Fibroblast of the aortic adventitia (primary cell): ENCODE data around the gene ARHGAP15. TPM values are rescaled to one million over a fixed set of nuclear protein-coding genes. Genes with fewer than 3 reads are reported as not detected.

ENCODE experiments used
- DNase-seq: peaks from one replicate; pipeline ENCODE4 v3.0.0-alpha.2; 2010; ENCODE audit warnings: low read depth
- H3K4me3 ChIP-seq: 2 replicates; pipeline ENCODE4 v1.5.1; 2011; ENCODE audit warnings: low read depth, mild to moderate bottlenecking, control low read depth, low read length, moderate library complexity
- total RNA-seq: library from RNA; depleted of rRNA; stranded (reverse); fragments of >200 nt; gene quantifications from 2 replicates; pipeline ENCODE4 v1.2.3, GENCODE V29; 2012; ENCODE audit warnings: low replicate concordance
- TF ChIP-seq, protein P1 (sequence below): IDR thresholded peaks from 2 replicates; pipeline ENCODE4 v1.5.1; 2011; ENCODE audit warnings: mild to moderate bottlenecking, low read length, control low read depth, inconsistent platforms; ENCODE audit not compliant: insufficient read depth

ARHGAP15 gene
- total RNA-seq, 1 donor = not detected

DNA sequence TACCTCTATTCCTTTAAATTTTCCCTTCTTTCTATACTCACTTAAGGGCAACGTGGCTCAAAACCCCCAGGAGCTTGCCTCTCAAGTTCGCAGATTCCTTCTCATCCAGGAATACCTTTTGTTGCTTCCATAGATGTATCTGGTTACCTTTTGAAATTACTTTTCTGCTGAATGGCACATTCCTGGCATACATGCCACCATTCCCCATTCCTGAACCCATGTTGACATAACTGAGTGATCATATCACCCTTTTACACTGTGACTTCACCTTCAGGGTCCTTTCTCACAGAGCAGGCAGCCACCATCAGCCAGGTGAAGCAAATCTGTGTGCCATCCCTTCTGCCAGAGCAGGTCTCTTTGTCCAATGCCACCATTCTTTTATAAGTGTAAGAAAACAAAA lies 615.8 kb downstream of the ARHGAP15 start:
- TF ChIP-seq, protein P1, sequence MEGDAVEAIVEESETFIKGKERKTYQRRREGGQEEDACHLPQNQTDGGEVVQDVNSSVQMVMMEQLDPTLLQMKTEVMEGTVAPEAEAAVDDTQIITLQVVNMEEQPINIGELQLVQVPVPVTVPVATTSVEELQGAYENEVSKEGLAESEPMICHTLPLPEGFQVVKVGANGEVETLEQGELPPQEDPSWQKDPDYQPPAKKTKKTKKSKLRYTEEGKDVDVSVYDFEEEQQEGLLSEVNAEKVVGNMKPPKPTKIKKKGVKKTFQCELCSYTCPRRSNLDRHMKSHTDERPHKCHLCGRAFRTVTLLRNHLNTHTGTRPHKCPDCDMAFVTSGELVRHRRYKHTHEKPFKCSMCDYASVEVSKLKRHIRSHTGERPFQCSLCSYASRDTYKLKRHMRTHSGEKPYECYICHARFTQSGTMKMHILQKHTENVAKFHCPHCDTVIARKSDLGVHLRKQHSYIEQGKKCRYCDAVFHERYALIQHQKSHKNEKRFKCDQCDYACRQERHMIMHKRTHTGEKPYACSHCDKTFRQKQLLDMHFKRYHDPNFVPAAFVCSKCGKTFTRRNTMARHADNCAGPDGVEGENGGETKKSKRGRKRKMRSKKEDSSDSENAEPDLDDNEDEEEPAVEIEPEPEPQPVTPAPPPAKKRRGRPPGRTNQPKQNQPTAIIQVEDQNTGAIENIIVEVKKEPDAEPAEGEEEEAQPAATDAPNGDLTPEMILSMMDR = no peak

DNA sequence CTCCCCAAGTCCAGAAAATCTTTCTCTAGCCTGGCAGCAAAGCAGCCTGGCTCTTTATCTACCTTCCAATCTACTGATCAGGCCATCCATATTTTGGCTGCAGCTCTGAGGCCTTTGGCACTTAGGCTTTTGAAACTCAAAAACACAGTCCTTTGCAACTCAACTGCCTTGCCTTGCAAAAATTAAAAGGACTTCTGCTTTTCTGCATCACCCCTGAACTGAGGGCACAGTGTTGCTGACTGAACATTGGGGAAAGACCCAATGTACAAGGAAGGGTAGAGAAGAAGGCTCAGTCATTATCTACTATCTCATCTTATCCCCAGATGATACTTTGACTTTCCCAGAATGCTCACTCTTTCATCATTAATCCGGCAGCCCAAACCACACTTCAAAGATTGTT lies 625.5 kb downstream of the ARHGAP15 start:
- DNase-seq = no peak
- TF ChIP-seq, protein P1 = no peak
- no peak overlapping the region for H3K4me3 ChIP-seq

More for the DNA sequence above, 615.8 kb downstream of the ARHGAP15 start:
- H3K4me3 ChIP-seq = no peak overlapping the region
- no peak for DNase-seq

DNA sequence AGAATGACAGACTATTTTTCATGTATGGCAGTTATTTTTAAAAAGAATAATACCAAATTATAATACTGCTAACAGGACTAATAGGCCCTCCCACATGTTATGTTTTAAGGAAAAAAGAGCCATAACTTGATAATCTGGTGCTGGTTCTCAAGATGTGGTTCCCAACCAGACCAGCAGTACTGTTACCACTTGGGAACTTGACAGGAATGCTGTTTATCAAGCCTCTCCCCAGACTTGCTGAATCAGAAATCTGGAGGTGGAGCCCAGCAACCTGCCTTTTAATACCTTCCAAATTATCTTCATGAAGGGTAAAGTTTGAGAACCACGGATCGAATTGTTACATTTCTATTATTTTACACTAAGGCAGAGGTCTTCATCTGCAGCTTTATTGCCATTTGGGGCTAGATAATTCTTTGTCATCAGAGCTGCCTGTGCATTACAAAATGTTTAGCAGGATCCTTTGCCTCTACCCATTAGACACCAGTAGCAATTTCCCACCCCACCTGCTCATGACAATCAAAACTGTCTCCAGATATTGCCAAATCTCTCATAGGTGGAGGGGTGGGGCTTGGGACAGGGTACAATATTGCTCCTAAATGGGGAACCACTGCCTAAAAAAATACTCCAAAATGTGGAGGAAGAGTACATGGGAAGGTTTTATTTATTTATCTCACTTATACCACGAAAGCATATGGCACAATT lies 629.6 kb downstream of the ARHGAP15 start:
- DNase-seq = no peak
- H3K4me3 ChIP-seq = no peak overlapping the region
- TF ChIP-seq, protein P1 = no peak

DNA sequence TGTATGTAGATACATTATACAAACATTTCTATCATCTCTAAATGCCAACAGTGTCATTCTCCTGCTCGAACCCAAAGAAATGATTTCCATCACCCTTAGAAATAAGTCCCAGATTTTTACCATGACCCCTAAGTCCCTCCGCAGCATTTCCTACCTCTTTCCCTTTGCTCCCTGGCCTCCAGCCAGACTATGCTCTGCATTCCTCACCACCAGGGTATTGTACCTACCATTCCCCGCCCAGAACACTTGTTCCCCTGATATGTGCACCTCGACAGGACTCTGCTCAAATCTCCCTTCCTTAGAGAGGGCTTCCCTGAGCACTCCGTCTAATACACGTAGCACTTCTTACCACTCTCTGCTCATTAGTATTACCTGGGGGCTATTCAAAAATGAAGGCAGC lies 630.2 kb downstream of the ARHGAP15 start:
- no peak overlapping the region for H3K4me3 ChIP-seq
- DNase-seq = no peak
- TF ChIP-seq, protein P1 = no peak

DNA sequence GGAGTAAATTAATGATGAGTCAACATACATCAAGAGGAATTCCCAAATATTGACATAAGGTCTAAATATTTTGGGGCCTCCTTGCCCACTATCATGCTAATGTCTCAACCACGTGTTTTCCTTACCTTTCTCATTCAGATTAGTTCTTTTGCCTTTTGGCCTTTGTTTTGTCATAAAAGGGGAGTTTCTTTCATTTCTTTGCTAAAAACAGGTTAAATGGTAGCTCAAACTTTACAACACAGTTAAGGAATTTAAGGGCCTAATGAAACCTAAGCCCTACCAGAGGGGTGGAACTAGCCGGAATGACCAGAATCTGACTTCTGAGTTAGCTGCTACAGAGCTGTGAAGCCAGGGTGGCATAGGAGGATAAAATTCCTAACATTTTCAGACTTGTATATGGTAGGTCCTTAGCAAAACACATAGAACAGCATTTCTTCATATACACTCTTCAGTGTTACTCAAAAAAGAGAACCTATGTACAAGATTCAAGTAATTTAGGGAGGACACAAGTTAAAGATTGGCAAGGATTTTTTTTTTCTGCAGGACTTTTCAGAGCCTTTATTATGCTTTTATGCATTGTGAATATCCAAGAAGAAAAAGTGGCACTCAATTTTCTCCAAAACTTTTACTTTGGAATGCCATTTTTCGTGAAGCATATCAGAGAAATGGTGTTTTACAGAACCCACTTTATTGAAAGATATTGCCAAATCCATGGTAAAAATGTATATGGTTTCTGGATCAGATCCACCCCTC lies 633.1 kb downstream of the ARHGAP15 start:
- H3K4me3 ChIP-seq = no peak overlapping the region
- no peak for DNase-seq
- TF ChIP-seq, protein P1 = no peak

DNA sequence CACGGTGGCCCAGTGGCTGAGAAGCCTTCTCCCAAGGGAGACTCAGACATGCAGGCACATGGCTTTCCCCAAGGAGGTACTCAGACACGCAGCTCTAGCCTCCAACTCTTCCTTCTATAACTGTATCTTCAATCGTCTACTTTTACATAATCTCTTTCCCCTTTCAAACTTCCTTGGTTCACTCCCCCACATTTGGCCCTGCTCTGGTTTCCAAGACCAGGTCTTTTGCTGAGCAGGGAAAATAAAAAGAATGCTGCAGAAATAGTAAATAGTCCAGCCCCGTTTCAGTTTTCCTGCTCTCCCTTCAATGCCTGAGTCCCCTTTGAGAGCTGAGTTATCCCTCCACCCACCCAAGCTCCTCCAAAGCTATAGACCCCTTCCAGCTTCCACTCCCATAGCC lies 635.0 kb downstream of the ARHGAP15 start:
- H3K4me3 ChIP-seq = no peak overlapping the region
- TF ChIP-seq, protein P1 = no peak
- no peak for DNase-seq
